Measurements from ENCODE around the gene DEPP1.

Gene DEPP1

DNA sequence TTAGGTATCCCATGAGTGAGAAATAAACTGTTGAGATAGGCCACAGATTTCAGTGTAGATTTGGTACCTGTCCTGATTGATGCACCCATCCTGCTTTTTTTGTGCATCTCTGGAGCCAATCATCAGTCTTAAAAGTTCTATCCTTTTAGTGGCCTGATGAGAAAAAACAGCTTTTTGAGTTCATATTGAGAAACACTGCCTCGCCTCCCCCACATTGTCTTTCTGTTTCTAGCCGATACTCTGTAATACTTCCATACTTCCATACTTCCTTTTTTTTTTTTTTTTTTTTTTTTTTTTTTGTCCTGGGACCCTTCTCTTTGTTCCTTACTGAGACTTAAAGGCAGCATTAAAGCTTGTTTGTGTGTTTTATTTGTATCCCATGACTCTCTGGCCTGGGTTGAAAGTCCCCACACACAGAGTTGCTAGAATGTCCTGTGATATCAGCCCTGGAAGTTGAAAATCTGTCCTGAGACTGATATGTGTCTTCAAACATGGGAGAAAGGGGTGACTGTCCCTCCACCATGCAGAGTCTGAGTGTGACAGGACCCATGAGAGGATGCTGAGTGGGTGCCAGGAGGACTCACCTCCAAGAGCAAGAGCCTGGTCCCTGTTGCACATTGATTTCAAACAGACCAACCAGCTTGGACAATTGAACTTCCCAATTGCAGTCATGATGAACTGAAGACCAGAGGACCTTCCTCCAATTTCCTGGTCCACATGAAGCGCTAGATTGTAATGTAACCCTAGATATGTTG lies 27.8 kb upstream of the DEPP1 start:
- Histone ChIP-seq H3K9ac (no peak overlapping the region), H3K79me2 (ENCODE audit: insufficient read depth, low read depth) (peaks cover 21% of the 10 kb centered on the region), H2AFZ (ENCODE audit: low read depth) (no peak overlapping the region), H4K20me1 (ENCODE audit: insufficient read depth) (no peaks in the 10 kb centered on the region), H3K4me2 (no peak overlapping the region), H3K27me3 (ENCODE audit: insufficient read depth, low read depth) (no peaks in the 10 kb centered on the region), H3K36me3 (ENCODE audit: insufficient read depth) (no peaks in the 10 kb centered on the region), H3K4me1 (ENCODE audit: low read depth, poor library complexity, severe bottlenecking) (peaks cover 12% of the 10 kb centered on the region), H3K4me3 (IDR thresholded peaks at IDR 0.05; ENCODE audit: insufficient read depth, low read depth, low read length) (no peak overlapping the region), H3K27ac (no peak overlapping the region)
- no peak for TF ChIP-seq CTCF (conservative IDR thresholded peaks at IDR 0.05; ENCODE audit: low read depth, low read length)

GRCh38 chr10:45005284-45005683 lies 26.7 kb upstream of the DEPP1 start:
- Histone ChIP-seq H3K4me3 (IDR thresholded peaks at IDR 0.05; ENCODE audit: insufficient read depth, low read depth, low read length) (no peak overlapping the region), H2AFZ (ENCODE audit: low read depth) (no peak overlapping the region), H3K36me3 (ENCODE audit: insufficient read depth) (no peaks in the 10 kb centered on the region), H3K4me2 (no peak overlapping the region), H3K27ac (no peak overlapping the region), H3K9ac (no peak overlapping the region), H4K20me1 (ENCODE audit: insufficient read depth) (no peaks in the 10 kb centered on the region), H3K79me2 (ENCODE audit: insufficient read depth, low read depth) (peaks cover 21% of the 10 kb centered on the region), H3K4me1 (ENCODE audit: low read depth, poor library complexity, severe bottlenecking) (peaks cover 14% of the 10 kb centered on the region), H3K27me3 (ENCODE audit: insufficient read depth, low read depth) (no peaks in the 10 kb centered on the region)
- TF ChIP-seq CTCF (conservative IDR thresholded peaks at IDR 0.05; ENCODE audit: low read depth, low read length), result no peak

DNA sequence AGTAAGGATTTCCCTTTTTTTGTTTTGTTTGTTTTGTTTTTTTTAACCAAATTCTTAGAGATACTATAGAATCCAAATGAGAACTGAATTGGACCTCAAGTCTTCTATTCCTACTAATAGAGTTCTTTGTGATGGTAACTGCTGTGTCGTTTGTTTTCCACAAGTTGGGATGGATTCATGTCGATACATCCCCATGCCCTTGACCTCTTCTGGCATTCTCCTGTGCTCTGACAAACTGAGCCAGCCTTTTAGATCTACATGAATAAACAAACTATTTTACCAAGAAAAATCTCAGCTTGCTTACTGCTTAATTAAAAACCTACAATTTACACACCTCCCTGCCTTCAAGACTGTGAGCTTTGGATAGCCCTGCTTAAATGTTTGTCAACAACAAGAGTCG lies 26.1 kb upstream of the DEPP1 start:
- no peaks in the 10 kb centered on the region for H4K20me1 ChIP-seq (ENCODE audit: insufficient read depth)
- peaks cover 20% of the 10 kb centered on the region for H3K4me1 ChIP-seq (ENCODE audit: low read depth, poor library complexity, severe bottlenecking)
- no peaks in the 10 kb centered on the region for H3K36me3 ChIP-seq (ENCODE audit: insufficient read depth)
- H3K4me3 ChIP-seq (IDR thresholded peaks at IDR 0.05; ENCODE audit: insufficient read depth, low read depth, low read length), result no peak overlapping the region
- peaks cover 21% of the 10 kb centered on the region for H3K79me2 ChIP-seq (ENCODE audit: insufficient read depth, low read depth)
- no peak overlapping the region for H2AFZ ChIP-seq (ENCODE audit: low read depth)
- H3K27me3 ChIP-seq (ENCODE audit: insufficient read depth, low read depth), result no peaks in the 10 kb centered on the region
- TF ChIP-seq CTCF (conservative IDR thresholded peaks at IDR 0.05; ENCODE audit: low read depth, low read length), result no peak
- no peak overlapping the region for H3K4me2 ChIP-seq
- no peak overlapping the region for H3K9ac ChIP-seq
- no peak overlapping the region for H3K27ac ChIP-seq

GRCh38 chr10:45003432-45004000 lies 24.9 kb upstream of the DEPP1 start:
- Histone ChIP-seq H3K4me2 (no peak overlapping the region), H3K4me1 (ENCODE audit: low read depth, poor library complexity, severe bottlenecking) (peaks cover 22% of the 10 kb centered on the region), H3K79me2 (ENCODE audit: insufficient read depth, low read depth) (peaks cover 21% of the 10 kb centered on the region)

More at GRCh38 chr10:45003432-45004000, 24.9 kb upstream of the DEPP1 start:
- H2AFZ ChIP-seq (ENCODE audit: low read depth), result no peak overlapping the region
- no peak overlapping the region for H3K9ac ChIP-seq
- H3K27me3 ChIP-seq (ENCODE audit: insufficient read depth, low read depth), result no peaks in the 10 kb centered on the region
- no peak for TF ChIP-seq CTCF (conservative IDR thresholded peaks at IDR 0.05; ENCODE audit: low read depth, low read length)
- H3K4me3 ChIP-seq (IDR thresholded peaks at IDR 0.05; ENCODE audit: insufficient read depth, low read depth, low read length), result no peak overlapping the region
- no peaks in the 10 kb centered on the region for H3K36me3 ChIP-seq (ENCODE audit: insufficient read depth)
- no peak overlapping the region for H3K27ac ChIP-seq
- no peaks in the 10 kb centered on the region for H4K20me1 ChIP-seq (ENCODE audit: insufficient read depth)

Measured in KMS-11 (cell line).